GM21528 (cell line): ENCODE results near the gene CERS1.

Experiments
- ATAC-seq: cut with Tn5 transposase; IDR thresholded peaks from one replicate; pipeline ENCODE4 v1.9.1; 2021; ENCODE audit warnings: mild to moderate bottlenecking, moderate library complexity; ENCODE audit not compliant: unreplicated experiment, low FRiP score

The CERS1 gene

GRCh38 chr19:18895824-18896341 lies at the start of gene CERS1:
Gene CERS1, minus strand, starts transcription at chr19:18896158. Its CDS starts 86 bp downstream, at chr19:18896072.
- no peak for ATAC-seq

GRCh38 chr19:18945297-18945696 lies 49.3 kb upstream of the CERS1 start:
- ATAC-seq = no peak

GRCh38 chr19:18943465-18943864 lies 47.5 kb upstream of the CERS1 start:
- ATAC-seq = no peak

GRCh38 chr19:18942692-18943091 lies 46.7 kb upstream of the CERS1 start:
- ATAC-seq = no peak

GRCh38 chr19:18941628-18942354 lies 45.8 kb upstream of the CERS1 start:
- ATAC-seq = no peak

- ATAC-seq = no peak
Observed at GRCh38 chr19:18940769-18941627, 45.0 kb upstream of the CERS1 start, which contains the start of gene HOMER3. Gene HOMER3, minus strand, starts transcription at chr19:18941217. Its CDS starts 2,235 bp downstream, at chr19:18938982.

GRCh38 chr19:18939922-18940768 lies 44.2 kb upstream of the CERS1 start:
- ATAC-seq = no peak

GRCh38 chr19:18939163-18939562 lies 43.2 kb upstream of the CERS1 start:
- ATAC-seq = no peak

- ATAC-seq = no peak
Observed at GRCh38 chr19:18933297-18933696, 37.3 kb upstream of the CERS1 start.

- no peak for ATAC-seq
Observed at GRCh38 chr19:18932216-18932841, 36.4 kb upstream of the CERS1 start.

GRCh38 chr19:18931316-18932162 lies 35.6 kb upstream of the CERS1 start:
- no peak for ATAC-seq

- no peak for ATAC-seq
Observed at GRCh38 chr19:18929311-18929710, 33.4 kb upstream of the CERS1 start.

GRCh38 chr19:18928018-18928805 lies 32.3 kb upstream of the CERS1 start:
- ATAC-seq = no peak

- no peak for ATAC-seq
Observed at GRCh38 chr19:18924684-18925213, 28.8 kb upstream of the CERS1 start.

GRCh38 chr19:18922228-18922985 lies 26.4 kb upstream of the CERS1 start:
- no peak for ATAC-seq

- ATAC-seq = no peak
Observed at GRCh38 chr19:18921593-18921992, 25.6 kb upstream of the CERS1 start.

GRCh38 chr19:18920400-18920799 lies 24.4 kb upstream of the CERS1 start:
- no peak for ATAC-seq

GRCh38 chr19:18919900-18920214 lies 23.9 kb upstream of the CERS1 start:
- ATAC-seq = no peak
